Panc1 (cell line): ENCODE results near the gene RABGAP1L.

Experiments
- POLR2AphosphoS5 ChIP-seq: IDR thresholded peaks from 2 replicates; pipeline ENCODE4 v1.6.1; 2012; ENCODE audit warnings: mild to moderate bottlenecking, low read depth, low read length, moderate library complexity
- TF ChIP-seq, protein P1 (sequence below): fragments of 450-650 bp; IDR thresholded peaks from 2 replicates; pipeline ENCODE4 v1.5.1; 2017; ENCODE audit warnings: mild to moderate bottlenecking

DNA sequence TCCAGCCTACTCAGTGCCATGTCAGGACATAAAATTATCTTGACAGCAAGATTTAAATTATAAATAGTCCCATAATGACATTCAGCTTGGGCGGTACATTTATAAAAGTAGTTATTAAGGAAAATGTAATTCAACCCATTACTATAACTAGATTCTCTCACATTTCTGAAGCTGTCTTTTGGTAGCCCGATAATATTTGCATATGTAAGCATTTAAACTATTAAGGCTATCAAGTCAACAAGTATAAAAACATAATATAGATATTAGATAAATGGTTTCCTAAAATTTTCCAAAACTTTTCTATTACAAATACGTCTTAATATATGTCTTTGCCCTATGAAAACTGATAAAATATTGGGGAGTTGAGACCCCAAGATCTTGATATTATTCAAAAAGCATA is 266.8 kb downstream of the RABGAP1L start:
- no peak for TF ChIP-seq POLR2AphosphoS5
- TF ChIP-seq, protein P1, sequence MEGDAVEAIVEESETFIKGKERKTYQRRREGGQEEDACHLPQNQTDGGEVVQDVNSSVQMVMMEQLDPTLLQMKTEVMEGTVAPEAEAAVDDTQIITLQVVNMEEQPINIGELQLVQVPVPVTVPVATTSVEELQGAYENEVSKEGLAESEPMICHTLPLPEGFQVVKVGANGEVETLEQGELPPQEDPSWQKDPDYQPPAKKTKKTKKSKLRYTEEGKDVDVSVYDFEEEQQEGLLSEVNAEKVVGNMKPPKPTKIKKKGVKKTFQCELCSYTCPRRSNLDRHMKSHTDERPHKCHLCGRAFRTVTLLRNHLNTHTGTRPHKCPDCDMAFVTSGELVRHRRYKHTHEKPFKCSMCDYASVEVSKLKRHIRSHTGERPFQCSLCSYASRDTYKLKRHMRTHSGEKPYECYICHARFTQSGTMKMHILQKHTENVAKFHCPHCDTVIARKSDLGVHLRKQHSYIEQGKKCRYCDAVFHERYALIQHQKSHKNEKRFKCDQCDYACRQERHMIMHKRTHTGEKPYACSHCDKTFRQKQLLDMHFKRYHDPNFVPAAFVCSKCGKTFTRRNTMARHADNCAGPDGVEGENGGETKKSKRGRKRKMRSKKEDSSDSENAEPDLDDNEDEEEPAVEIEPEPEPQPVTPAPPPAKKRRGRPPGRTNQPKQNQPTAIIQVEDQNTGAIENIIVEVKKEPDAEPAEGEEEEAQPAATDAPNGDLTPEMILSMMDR = no peak
